ENCODE measurements around the gene LINGO4.
"Not testable (repeated sequence)": the region's sequence is repeated elsewhere in the genome, so short reads cannot be mapped to it uniquely, and the experiment has no call there.

LINGO4 gene

GRCh38 chr1:151809985-151810556 lies 4.9 kb upstream of the LINGO4 start:
- no peak for DNase-seq

- DNase-seq: no peak
Measured at GRCh38 chr1:151809290-151809984, 4.2 kb upstream of the LINGO4 start.

- DNase-seq: no peak
Measured at GRCh38 chr1:151807766-151808165, 2.5 kb upstream of the LINGO4 start.

GRCh38 chr1:151807131-151807530 lies 1.9 kb upstream of the LINGO4 start:
- no peak for DNase-seq

- no peak for DNase-seq
Measured at GRCh38 chr1:151806170-151806569, 951 bp upstream of the LINGO4 start.

- DNase-seq: no peak
Measured at GRCh38 chr1:151803915-151804314, 1.3 kb downstream of the LINGO4 start.

GRCh38 chr1:151803164-151803563 lies 2.1 kb downstream of the LINGO4 start:
- no peak for DNase-seq

- no peak for DNase-seq
Measured at GRCh38 chr1:151802372-151802771, 2.8 kb downstream of the LINGO4 start.

GRCh38 chr1:151801846-151802245 lies 3.4 kb downstream of the LINGO4 start:
- DNase-seq: no peak

- DNase-seq: no peak
Measured at GRCh38 chr1:151801310-151801820, 3.9 kb downstream of the LINGO4 start.

GRCh38 chr1:151800830-151801229 lies 4.4 kb downstream of the LINGO4 start:
- DNase-seq: no peak

- no peak for DNase-seq
Measured at GRCh38 chr1:151799179-151800022, 5.8 kb downstream of the LINGO4 start.

- no peak for DNase-seq
Measured at GRCh38 chr1:151798571-151798970, 6.6 kb downstream of the LINGO4 start.

- DNase-seq: no peak
Measured at GRCh38 chr1:151790940-151791651, 14.1 kb downstream of the LINGO4 start.

- DNase-seq: peak; percentile 99
Measured at GRCh38 chr1:151790071-151790939, 14.9 kb downstream of the LINGO4 start, which contains the start of gene TDRKH. TDRKH (minus strand) TSS chr1:151790500; CDS start chr1:151783022, 7,478 bp downstream.

GRCh38 chr1:151787689-151788088 lies 17.5 kb downstream of the LINGO4 start:
- DNase-seq: no peak

- DNase-seq: no peak
Measured at GRCh38 chr1:151783796-151784195, 21.4 kb downstream of the LINGO4 start.

GRCh38 chr1:151782741-151783140 lies 22.5 kb downstream of the LINGO4 start:
- no peak for DNase-seq

- DNase-seq: not testable (repeated sequence)
Measured at GRCh38 chr1:151782026-151782425, 23.2 kb downstream of the LINGO4 start.

- DNase-seq: not testable (repeated sequence)
Measured at GRCh38 chr1:151780736-151781135, 24.5 kb downstream of the LINGO4 start.

GRCh38 chr1:151779852-151780251 lies 25.4 kb downstream of the LINGO4 start:
- DNase-seq: no peak

- no peak for DNase-seq
Measured at GRCh38 chr1:151777317-151777716, 27.9 kb downstream of the LINGO4 start.
